HFFc6 (cell line): ENCODE measurements around the gene AGT. TPM values are rescaled to one million over a fixed set of nuclear protein-coding genes. Genes with fewer than 3 reads are reported as not detected.
"Not testable (repeated sequence)": the region's sequence is repeated elsewhere in the genome, so short reads cannot be mapped to it uniquely, and the experiment has no call there.

Experiments used
- DNase-seq: peaks from one replicate; pipeline ENCODE4 v3.0.0-alpha.2; 2018
- H3K27ac Mint-ChIP-seq: 2 replicates; pipeline ENCODE4 v1.8.0; 2020; ENCODE audit warnings: mild to moderate bottlenecking, mixed read lengths
- H3K27me3 Mint-ChIP-seq: 2 replicates; pipeline ENCODE4 v1.8.0; 2021; ENCODE audit warnings: mild to moderate bottlenecking, moderate library complexity, mixed read lengths; ENCODE audit not compliant: insufficient read depth
- H3K36me3 Mint-ChIP-seq: 2 replicates; pipeline ENCODE4 v1.8.0; 2021; ENCODE audit warnings: low read depth, mixed read lengths
- H3K4me1 Mint-ChIP-seq: 2 replicates; pipeline ENCODE4 v1.8.0; 2020; ENCODE audit warnings: low read depth, mixed read lengths
- H3K4me3 Mint-ChIP-seq: 2 replicates; pipeline ENCODE4 v1.8.0; 2020; ENCODE audit warnings: mild to moderate bottlenecking, moderate library complexity, mixed read lengths
- H3K9me3 Mint-ChIP-seq: 2 replicates; pipeline ENCODE4 v1.8.0; 2020; ENCODE audit warnings: mild to moderate bottlenecking, mixed read lengths
- total RNA-seq, 6 experiments: library from RNA; stranded (reverse); fragmentation: NEBNext Ultra II Directional; extraction: Animal tissue kit (Norgen Biotek cat#: 25700); gene quantifications; 2 replicates in 1 of 6; 3 replicates in 5 of 6; pipeline ENCODE4 v1.2.3, GENCODE V29; 2021
- TF ChIP-seq, protein P1 (sequence below): fragments of 200-600 bp; sonication (generic); IDR thresholded peaks from 2 replicates; pipeline ENCODE4 v1.5.0; 2021; ENCODE audit warnings: antibody characterized with exemption, mild to moderate bottlenecking

The AGT gene
- total RNA-seq, 6 experiments from 2014 or later, result 0.09 to 0.19 (median 0.13) TPM; not detected in 2

DNA sequence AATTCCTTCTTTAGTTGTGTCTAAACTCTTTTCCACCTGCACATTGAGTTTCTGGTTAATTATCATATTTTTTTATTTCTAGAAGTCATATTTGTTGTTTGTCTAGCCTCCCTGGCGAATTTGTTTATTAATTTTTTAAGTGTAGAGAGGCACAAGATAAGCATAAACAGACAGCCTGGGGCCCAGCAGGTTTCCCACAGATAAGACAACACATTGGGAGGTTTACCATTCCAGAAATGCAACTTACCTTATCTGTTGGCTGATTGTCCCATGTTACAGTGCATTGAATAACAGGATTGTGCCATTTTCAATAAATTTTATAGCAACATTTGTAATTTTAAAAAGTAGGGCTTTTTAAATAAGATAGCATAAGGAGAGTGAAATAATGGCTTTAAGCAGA, 36.7 kb downstream of the AGT start:
- TF ChIP-seq, protein P1, sequence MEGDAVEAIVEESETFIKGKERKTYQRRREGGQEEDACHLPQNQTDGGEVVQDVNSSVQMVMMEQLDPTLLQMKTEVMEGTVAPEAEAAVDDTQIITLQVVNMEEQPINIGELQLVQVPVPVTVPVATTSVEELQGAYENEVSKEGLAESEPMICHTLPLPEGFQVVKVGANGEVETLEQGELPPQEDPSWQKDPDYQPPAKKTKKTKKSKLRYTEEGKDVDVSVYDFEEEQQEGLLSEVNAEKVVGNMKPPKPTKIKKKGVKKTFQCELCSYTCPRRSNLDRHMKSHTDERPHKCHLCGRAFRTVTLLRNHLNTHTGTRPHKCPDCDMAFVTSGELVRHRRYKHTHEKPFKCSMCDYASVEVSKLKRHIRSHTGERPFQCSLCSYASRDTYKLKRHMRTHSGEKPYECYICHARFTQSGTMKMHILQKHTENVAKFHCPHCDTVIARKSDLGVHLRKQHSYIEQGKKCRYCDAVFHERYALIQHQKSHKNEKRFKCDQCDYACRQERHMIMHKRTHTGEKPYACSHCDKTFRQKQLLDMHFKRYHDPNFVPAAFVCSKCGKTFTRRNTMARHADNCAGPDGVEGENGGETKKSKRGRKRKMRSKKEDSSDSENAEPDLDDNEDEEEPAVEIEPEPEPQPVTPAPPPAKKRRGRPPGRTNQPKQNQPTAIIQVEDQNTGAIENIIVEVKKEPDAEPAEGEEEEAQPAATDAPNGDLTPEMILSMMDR, result no peak
- peaks cover 10% of the 10 kb centered on the region for H3K4me1 Mint-ChIP-seq
- H3K27ac Mint-ChIP-seq, result no peak overlapping the region
- no peak for DNase-seq
- no peak overlapping the region for H3K4me3 Mint-ChIP-seq
- H3K27me3 Mint-ChIP-seq, result no peaks in the 10 kb centered on the region; the same call in 1 of the 2 replicates
- H3K36me3 Mint-ChIP-seq, result peaks cover 22% of the 10 kb centered on the region
- no peaks in the 10 kb centered on the region for H3K9me3 Mint-ChIP-seq

DNA sequence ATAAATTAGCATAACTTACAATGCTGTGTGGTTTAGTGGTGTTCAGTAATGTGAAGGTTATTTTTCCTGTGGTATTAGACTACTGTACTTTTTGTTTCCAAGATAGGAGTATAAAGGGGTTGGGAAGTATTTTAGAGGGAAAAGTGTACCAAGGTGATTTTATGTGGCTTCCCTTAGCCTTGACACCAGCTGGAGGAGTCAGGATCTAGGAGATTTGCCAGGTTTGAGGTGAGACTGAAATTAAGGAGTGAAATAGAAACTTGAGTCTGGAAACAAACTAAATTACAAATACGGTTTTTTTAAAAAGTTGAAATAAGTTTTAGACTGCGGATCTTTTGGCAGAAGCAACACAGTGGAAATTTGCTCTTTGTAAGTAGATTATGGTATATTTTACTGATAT, 39.3 kb downstream of the AGT start:
- no peak for DNase-seq
- Mint-ChIP-seq H3K27ac (no peak overlapping the region), H3K27me3 (no peaks in the 10 kb centered on the region; the same call in 1 of the 2 replicates), H3K9me3 (no peaks in the 10 kb centered on the region), H3K4me3 (no peak overlapping the region), H3K36me3 (peaks cover 32% of the 10 kb centered on the region), H3K4me1 (no peaks in the 10 kb centered on the region)
- TF ChIP-seq, protein P1, result no peak

GRCh38 chr1:230669543-230669942, 44.4 kb downstream of the AGT start:
- H3K27ac Mint-ChIP-seq, result no peak overlapping the region
- no peak overlapping the region for H3K4me3 Mint-ChIP-seq
- TF ChIP-seq, protein P1, result no peak
- no peaks in the 10 kb centered on the region; the same call in 1 of the 2 replicates for H3K27me3 Mint-ChIP-seq
- no peaks in the 10 kb centered on the region for H3K9me3 Mint-ChIP-seq
- peaks cover 30% of the 10 kb centered on the region for H3K36me3 Mint-ChIP-seq
- no peaks in the 10 kb centered on the region for H3K4me1 Mint-ChIP-seq
- DNase-seq, result no peak

- Mint-ChIP-seq H3K27me3 (no peaks in the 10 kb centered on the region; the same call in 1 of the 2 replicates), H3K4me1 (no peaks in the 10 kb centered on the region), H3K27ac (no peak overlapping the region), H3K9me3 (no peaks in the 10 kb centered on the region), H3K4me3 (no peak overlapping the region), H3K36me3 (peaks cover 30% of the 10 kb centered on the region)
- TF ChIP-seq, protein P1, result no peak
- DNase-seq, result no peak
Observed at GRCh38 chr1:230668227-230668626, 45.7 kb downstream of the AGT start.

- Mint-ChIP-seq H3K36me3 (peaks cover 22% of the 10 kb centered on the region), H3K4me1 (no peaks in the 10 kb centered on the region), H3K9me3 (no peaks in the 10 kb centered on the region), H3K4me3 (no peak overlapping the region), H3K27ac (no peak overlapping the region), H3K27me3 (no peaks in the 10 kb centered on the region)
- TF ChIP-seq, protein P1, result no peak
- DNase-seq, result no peak
Observed at GRCh38 chr1:230661976-230662375, 51.9 kb downstream of the AGT start.

- TF ChIP-seq, protein P1, result no peak
- H3K27me3 Mint-ChIP-seq, result no peaks in the 10 kb centered on the region; the same call in 1 of the 2 replicates
- peaks cover 7% of the 10 kb centered on the region; the same call in 1 of the 2 replicates for H3K9me3 Mint-ChIP-seq
- H3K36me3 Mint-ChIP-seq, result peaks cover 21% of the 10 kb centered on the region
- no peak for DNase-seq
- 0 out of 2 replicates have a peak, but pooled peaks cover 5% of the 10 kb centered on the region for H3K4me1 Mint-ChIP-seq
- H3K27ac Mint-ChIP-seq, result no peak overlapping the region
- H3K4me3 Mint-ChIP-seq, result no peak overlapping the region
Observed at GRCh38 chr1:230658691-230659090, 55.2 kb downstream of the AGT start.

GRCh38 chr1:230658103-230658502, 55.8 kb downstream of the AGT start:
- peaks cover 21% of the 10 kb centered on the region for H3K36me3 Mint-ChIP-seq

DNA sequence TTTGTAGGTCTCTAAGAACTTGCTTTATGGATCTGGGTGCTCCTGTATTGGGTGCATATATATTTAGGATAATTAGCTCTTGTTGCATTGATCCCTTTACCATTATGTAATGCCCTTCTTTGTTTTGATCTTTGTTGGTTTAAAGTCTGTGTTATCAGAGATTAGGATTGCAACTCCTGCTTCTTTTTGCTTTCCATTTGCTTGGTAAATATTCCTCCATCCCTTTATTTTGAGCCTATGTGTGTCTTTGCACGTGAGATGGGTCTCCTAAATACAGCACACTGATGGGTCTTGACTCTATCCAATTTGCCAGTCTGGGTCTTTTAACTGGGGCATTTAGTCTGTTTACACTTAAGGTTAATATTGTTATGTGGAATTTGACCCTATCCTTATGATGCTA, 57.2 kb downstream of the AGT start:
- H3K27ac Mint-ChIP-seq, H3K4me3 Mint-ChIP-seq, H3K4me1 Mint-ChIP-seq, DNase-seq, H3K9me3 Mint-ChIP-seq, H3K27me3 Mint-ChIP-seq: not testable (repeated sequence)
- H3K36me3 Mint-ChIP-seq, result peaks cover 14% of the 10 kb centered on the region

More at GRCh38 chr1:230658103-230658502, 55.8 kb downstream of the AGT start:
- not testable (repeated sequence) for DNase-seq, H3K4me1 Mint-ChIP-seq, H3K4me3 Mint-ChIP-seq, H3K27ac Mint-ChIP-seq, H3K27me3 Mint-ChIP-seq, H3K9me3 Mint-ChIP-seq
